ENCODE measurements around the gene FAM169A. TPM values are rescaled to one million over a fixed set of nuclear protein-coding genes. Genes with fewer than 3 reads are reported as not detected.

Gene FAM169A
- total and polyA plus RNA-seq, 10 of the 15 experiments (the other 5 are each of a cell fraction or from before 2014, with no cell fraction given) = 0.37 to 15.4 (median 4.7) TPM

GRCh38 chr5:74787424-74787823 is 78.8 kb downstream of the FAM169A start (continued):
- TF ChIP-seq IRF3 (IDR thresholded peaks at IDR 0.05) (no peak), HDAC2 (IDR thresholded peaks at IDR 0.05) (no peak), KAT2A (conservative IDR thresholded peaks at IDR 0.05; ENCODE audit: control insufficient read depth, low read depth, low read length) (no peak), POLR2AphosphoS5 (IDR thresholded peaks at IDR 0.05; ENCODE audit: low read length) (no peak), CHD2 (IDR thresholded peaks at IDR 0.05; ENCODE audit: borderline replicate concordance, low read depth, low read length) (no peak), MYB (IDR thresholded peaks at IDR 0.05; ENCODE audit: borderline replicate concordance, low read depth, low read length) (no peak), MXI1 (IDR thresholded peaks at IDR 0.05; ENCODE audit: low read depth, low read length) (no peak), NBN (IDR thresholded peaks at IDR 0.05) (no peak)

- in situ Hi-C loops (cut with MboI) = no loop called here
- no peaks in the 10 kb centered on the region for H3K27me3 ChIP-seq (replicated peaks in 1 of 2; ENCODE audit: control insufficient read depth in 2 of 2, insufficient read depth in 2 of 2, low read length in 1 of 2)
- SMC1A ChIA-PET (ENCODE audit: uncharacterized antibody, unreplicated experiment) = no interaction called here
- BruUV-seq (replicated peaks) = no TSS peak
- 53% methylated on average over 6 of the region's 6 CpGs for WGBS (ENCODE audit: insufficient coverage, insufficient replicate concordance, low lambda C conversion rate, missing lambda C conversion rate)
- H3K9me3 ChIP-seq (replicated peaks; ENCODE audit: control insufficient read depth, insufficient read depth, low read length) = no peaks in the 10 kb centered on the region
- no peak overlapping the region for H3K9ac ChIP-seq (ENCODE audit: control insufficient read depth, insufficient read depth, low read length)
- no peaks in the 10 kb centered on the region for H4K20me1 ChIP-seq (ENCODE audit: control insufficient read depth, insufficient read depth)
- ATAC-seq = no peak
- intact Hi-C loops (cut with micrococcal nuclease; ENCODE audit: unreplicated experiment) = no loop called here
- H2AFZ ChIP-seq (ENCODE audit: control insufficient read depth, low read depth, low read length) = no peak overlapping the region
- H3K4me1 ChIP-seq (ENCODE audit: control insufficient read depth, insufficient read depth, low read length) = no peaks in the 10 kb centered on the region
- no peak overlapping the region for H3K27ac ChIP-seq (ENCODE audit: control insufficient read depth, insufficient read depth)
- POLR2A ChIA-PET = no interaction called here
- H3K36me3 ChIP-seq (ENCODE audit: control insufficient read depth in 2 of 2, insufficient read depth in 2 of 2, low read length in 1 of 2) = no peaks in the 10 kb centered on the region
- H3K4me2 ChIP-seq (ENCODE audit: control insufficient read depth, insufficient read depth) = no peak overlapping the region
- no peaks in the 10 kb centered on the region for H3K79me2 ChIP-seq (ENCODE audit: control insufficient read depth, insufficient read depth, low read length)
- RAD21 ChIA-PET (ENCODE audit: unreplicated experiment) = no interaction called here
- H3K4me3 ChIP-seq = no peak overlapping the region
- FAIRE-seq = no peak
- DNase-seq (ENCODE audit: low read depth, low spot score) = no peak
- CTCF ChIA-PET = interaction anchor here (0.6 to 0.7 kb wide), 2 partner anchors 55 to 113 kb away, joined by 3 read pairs; no protein-coding TSS in a partner anchor
- TF ChIP-seq BACH1 (IDR thresholded peaks at IDR 0.05; ENCODE audit: borderline replicate concordance) (no peak), CHD1 (IDR thresholded peaks at IDR 0.05; ENCODE audit: low read depth, low read length) (no peak), ZNF207 (IDR thresholded peaks at IDR 0.05; ENCODE audit: borderline replicate concordance) (no peak), BRCA1 (IDR thresholded peaks at IDR 0.05; ENCODE audit: low read depth, low read length) (no peak), PBX3 (IDR thresholded peaks at IDR 0.05; ENCODE audit: insufficient replicate concordance, low read depth, low read length) (no peak), ZNF274 (IDR thresholded peaks at IDR 0.05; ENCODE audit: insufficient read depth, insufficient read length) (no peak), RB1 (IDR thresholded peaks at IDR 0.05; ENCODE audit: borderline replicate concordance) (no peak)
- TF ChIP-seq, protein P1, sequence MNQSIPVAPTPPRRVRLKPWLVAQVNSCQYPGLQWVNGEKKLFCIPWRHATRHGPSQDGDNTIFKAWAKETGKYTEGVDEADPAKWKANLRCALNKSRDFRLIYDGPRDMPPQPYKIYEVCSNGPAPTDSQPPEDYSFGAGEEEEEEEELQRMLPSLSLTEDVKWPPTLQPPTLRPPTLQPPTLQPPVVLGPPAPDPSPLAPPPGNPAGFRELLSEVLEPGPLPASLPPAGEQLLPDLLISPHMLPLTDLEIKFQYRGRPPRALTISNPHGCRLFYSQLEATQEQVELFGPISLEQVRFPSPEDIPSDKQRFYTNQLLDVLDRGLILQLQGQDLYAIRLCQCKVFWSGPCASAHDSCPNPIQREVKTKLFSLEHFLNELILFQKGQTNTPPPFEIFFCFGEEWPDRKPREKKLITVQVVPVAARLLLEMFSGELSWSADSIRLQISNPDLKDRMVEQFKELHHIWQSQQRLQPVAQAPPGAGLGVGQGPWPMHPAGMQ (IDR thresholded peaks at IDR 0.05; ENCODE audit: borderline replicate concordance) = no peak
- TF ChIP-seq, protein P2, sequence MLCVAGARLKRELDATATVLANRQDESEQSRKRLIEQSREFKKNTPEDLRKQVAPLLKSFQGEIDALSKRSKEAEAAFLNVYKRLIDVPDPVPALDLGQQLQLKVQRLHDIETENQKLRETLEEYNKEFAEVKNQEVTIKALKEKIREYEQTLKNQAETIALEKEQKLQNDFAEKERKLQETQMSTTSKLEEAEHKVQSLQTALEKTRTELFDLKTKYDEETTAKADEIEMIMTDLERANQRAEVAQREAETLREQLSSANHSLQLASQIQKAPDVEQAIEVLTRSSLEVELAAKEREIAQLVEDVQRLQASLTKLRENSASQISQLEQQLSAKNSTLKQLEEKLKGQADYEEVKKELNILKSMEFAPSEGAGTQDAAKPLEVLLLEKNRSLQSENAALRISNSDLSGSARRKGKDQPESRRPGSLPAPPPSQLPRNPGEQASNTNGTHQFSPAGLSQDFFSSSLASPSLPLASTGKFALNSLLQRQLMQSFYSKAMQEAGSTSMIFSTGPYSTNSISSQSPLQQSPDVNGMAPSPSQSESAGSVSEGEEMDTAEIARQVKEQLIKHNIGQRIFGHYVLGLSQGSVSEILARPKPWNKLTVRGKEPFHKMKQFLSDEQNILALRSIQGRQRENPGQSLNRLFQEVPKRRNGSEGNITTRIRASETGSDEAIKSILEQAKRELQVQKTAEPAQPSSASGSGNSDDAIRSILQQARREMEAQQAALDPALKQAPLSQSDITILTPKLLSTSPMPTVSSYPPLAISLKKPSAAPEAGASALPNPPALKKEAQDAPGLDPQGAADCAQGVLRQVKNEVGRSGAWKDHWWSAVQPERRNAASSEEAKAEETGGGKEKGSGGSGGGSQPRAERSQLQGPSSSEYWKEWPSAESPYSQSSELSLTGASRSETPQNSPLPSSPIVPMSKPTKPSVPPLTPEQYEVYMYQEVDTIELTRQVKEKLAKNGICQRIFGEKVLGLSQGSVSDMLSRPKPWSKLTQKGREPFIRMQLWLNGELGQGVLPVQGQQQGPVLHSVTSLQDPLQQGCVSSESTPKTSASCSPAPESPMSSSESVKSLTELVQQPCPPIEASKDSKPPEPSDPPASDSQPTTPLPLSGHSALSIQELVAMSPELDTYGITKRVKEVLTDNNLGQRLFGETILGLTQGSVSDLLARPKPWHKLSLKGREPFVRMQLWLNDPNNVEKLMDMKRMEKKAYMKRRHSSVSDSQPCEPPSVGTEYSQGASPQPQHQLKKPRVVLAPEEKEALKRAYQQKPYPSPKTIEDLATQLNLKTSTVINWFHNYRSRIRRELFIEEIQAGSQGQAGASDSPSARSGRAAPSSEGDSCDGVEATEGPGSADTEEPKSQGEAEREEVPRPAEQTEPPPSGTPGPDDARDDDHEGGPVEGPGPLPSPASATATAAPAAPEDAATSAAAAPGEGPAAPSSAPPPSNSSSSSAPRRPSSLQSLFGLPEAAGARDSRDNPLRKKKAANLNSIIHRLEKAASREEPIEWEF (IDR thresholded peaks at IDR 0.05; ENCODE audit: insufficient replicate concordance, low read depth, low read length) = no peak
Measured at GRCh38 chr5:74786851-74787250, 79.3 kb downstream of the FAM169A start.
